GM18951 (cell line): ENCODE measurements around the gene KCNJ12.
"Not testable (repeated sequence)": the region's sequence is repeated elsewhere in the genome, so short reads cannot be mapped to it uniquely, and the experiment has no call there.

Experiments used
- POLR2A ChIP-seq: IDR thresholded peaks from 4 replicates; pipeline ENCODE4 v1.6.1; 2011; ENCODE audit warnings: mild to moderate bottlenecking; ENCODE audit not compliant: insufficient read length, insufficient read depth; ENCODE audit errors: extremely low read depth
- in situ Hi-C: fragments of 300-500 bp; cut with MboI; formaldehyde crosslinking; loops from one replicate; pipeline ENCODE4 v1.12.0; 2022; ENCODE audit warnings: low sequenced_read_pairs, mixed read lengths, inconsistent platforms; ENCODE audit not compliant: unreplicated experiment

The KCNJ12 gene

DNA sequence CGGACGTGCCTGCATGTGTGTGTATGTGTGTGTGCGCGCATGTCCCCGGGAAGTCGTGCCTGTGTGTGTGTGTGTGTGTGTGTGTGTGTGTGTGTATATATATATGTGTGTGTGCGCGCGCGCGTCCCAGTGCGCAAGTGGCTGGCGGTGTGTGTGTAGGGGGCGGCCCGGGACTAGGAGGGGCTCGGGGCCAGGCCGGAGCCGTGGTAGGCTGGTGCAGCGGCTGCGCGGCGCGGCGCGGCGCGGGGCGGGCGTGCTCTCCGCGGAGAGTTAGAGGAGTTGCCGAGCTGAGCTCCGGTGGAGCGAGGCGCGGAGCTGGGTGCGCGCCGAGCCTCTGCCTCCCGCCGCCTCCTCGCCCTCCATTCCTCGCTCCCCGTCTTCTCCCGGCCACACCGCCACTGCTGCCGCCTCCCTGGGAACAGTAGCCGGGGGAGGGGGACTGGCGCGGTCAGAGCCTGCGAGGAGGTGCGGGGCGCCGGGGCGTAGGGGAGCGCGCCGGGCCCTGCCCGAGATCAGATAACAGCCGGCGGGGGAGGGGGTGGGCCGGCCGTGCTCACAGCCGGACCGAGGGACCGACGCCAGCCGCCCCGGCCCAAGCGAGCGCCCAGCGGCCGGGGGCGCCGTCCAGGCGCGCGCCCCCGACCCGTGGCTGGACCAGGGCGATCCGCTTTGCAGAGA, at the start of gene KCNJ12:
Gene KCNJ12, plus strand, starts transcription at position 277 of the 678 bp plus-strand sequence. CDS start 38,986 bp downstream, outside the sequence.
- in situ Hi-C loops, result no loop called here
- TF ChIP-seq POLR2A, result peak; percentile 42

DNA sequence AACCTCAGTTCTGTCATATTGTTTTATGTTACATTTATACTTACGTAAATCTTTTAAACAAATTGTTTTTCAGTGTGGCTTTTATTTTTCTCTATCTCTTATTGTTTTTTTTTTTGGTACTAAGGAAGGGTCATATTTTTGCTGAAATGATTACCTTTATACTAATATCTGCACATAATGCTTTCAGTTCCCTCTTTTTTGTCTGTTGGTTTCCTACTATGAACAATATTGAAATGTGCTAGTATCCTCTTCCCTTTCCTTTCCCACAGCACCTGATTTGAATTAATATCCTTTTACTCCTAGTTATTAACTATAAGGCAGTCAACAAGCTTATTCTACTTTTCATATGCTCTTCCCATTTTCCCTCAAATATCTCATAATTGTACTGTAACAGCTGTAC, 48.2 kb upstream of the KCNJ12 start:
- in situ Hi-C loops, result not testable (repeated sequence)

DNA sequence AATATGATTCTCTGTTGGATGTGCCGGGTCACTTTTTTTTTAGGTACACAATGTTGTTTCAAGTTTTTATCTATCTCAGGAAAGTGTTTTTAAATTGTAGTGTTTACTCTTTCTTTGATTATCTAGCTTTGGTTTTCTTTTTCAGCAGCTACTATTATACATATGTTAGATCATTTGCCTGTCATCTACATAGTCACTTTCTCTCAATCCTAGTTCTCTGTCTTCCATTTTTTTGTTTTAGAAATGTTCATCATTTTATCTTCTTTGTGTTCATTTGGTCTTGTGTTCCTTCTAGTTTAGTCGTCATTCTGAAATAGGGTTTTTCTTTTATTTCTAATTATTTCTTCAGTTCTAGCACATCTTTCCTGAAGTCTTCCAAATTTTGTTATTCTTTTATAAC, 47.4 kb upstream of the KCNJ12 start:
- in situ Hi-C loops, result not testable (repeated sequence)

DNA sequence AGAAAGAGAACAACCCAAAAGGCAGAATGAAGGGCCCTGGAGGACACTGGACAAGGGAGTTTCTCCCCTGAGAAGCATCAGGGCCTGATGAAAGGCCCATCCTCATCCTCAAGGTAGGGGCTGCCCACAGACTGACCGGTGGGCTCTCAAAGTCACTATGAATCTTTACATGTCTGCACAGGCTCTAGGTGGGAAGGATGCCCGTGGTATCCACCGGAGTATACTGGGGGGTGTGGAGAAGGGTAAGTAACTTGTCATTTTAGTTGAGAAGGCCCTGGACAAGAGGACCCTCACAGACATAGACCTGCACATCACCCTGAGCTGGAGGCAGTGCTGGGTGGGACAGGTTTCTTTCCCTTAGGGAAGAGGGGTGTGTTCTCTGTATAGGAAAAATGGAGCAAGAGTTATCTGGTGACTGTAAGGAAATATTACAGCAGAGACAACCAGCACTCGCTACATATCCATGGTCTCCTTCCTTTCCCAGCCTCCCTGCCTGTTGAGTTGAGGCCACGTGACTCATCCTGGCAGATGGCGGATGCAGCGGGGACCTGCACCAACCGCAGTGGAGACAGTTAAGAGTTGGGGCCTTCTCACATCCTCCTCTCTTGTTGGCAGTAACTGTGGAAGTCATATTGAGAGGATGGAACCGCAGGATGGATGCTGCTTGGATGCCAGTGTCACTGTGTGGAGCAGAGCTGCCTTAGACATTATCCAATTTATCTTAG, 45.6 kb upstream of the KCNJ12 start:
- in situ Hi-C loops, result no loop called here

DNA sequence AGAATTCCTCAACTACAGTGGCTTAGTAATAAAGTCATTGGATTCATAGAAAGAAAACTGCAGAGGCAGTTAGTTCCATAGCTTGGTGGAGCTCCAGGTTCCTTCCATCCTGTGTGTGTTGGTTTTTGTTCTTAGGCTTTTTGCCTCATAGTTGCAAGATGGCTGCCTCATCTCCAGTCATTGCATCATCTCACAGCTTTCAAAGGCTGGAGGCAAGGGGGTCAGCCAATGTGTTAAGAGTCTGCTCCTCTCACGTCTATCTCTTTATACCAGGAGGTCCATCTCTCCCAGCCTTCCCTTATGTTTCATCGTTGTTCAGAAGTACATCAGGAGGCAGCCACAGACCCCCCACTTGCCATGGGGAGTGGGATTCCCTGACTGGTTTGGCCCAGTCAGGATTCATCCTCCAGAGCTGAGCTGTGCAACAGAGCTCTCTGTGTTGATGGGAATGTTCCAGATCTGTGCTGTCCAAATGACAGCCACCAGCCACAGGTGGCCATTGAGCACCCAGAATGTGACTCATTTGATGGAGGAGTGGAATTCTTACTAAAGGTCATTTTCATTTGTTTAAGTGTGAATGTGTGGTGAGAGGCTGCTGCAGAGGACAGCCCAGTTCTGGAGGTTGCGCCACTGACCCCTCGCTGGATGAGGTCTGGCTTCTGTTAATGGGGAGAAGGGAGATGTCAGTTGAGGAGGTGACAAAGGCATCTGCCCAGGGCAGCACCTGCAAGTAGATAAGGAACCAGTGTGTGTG, 39.4 kb upstream of the KCNJ12 start:
- in situ Hi-C loops, result not testable (repeated sequence)

More for the DNA sequence above, 45.6 kb upstream of the KCNJ12 start:
- no peak for TF ChIP-seq POLR2A

DNA sequence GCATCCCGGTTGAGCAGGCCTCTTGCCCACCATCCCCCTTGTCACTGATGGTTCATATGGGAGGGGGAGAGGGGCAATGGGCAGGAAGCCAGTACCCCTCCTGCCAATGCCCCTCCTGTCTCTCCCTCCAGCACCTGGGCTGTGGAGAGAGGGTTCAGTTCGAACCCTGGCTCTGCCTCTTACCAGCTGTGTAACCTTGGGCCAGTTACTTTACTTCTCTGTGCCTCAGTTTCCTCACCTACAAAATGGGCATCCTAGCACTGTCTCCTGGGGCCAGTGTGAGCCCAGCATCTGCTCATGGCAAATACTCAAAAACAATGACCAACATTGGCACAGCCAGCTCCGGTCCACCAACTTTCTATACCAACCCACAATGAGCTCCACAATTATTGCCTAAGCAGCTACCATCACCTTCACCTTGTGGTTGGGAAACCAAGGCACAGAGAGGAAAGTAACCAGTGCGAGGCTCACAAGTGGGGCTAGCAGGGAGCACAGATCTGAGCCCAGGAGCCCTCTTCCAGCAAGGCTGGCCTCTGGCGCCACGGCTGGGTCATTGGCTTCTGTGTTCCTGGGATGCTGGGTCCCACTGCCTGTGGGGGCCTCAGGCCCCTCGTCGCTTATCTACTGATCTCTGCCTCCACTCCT, 38.1 kb upstream of the KCNJ12 start:
- in situ Hi-C loops, result not testable (repeated sequence)

DNA sequence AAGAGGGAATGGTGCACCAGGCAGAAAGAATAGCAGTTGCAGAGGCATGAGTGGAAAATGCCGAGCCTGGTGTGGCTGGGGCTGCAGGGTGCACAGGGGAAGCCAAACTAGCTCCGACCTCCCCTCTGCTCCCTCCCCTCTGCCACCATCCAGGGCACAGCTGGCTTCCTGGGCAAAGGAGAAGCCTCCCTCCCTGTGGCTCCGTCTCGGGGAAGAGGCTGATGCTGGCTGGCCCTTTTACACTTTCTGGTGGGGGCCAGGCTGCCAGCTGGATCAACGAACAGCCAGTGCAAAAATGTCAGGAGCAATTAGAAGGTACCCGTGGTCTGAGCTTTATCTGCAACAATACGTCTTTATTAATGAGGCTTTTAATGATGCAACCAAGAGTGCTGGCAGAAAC, 37.1 kb upstream of the KCNJ12 start:
- TF ChIP-seq POLR2A, result no peak
- in situ Hi-C loops, result no loop called here

DNA sequence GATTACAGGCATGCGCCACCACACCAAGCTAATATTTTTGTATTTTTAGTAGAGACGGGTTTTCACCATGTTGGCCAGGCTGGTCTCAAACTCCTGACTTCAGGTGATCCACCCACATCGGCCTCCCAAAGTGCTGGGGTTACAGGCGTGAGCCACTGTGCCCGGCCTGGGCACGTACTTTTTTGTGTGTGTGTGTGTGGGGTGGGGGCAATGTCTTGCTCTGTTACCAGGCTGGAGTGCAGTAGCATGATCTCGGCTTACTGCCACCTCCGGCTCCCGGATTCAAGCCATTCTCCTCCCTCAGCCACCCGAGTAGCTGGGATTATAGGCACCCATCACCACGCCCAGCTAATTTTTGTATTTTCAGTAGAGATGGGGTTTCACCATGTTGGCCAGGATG, 36.6 kb upstream of the KCNJ12 start:
- in situ Hi-C loops, result not testable (repeated sequence)

DNA sequence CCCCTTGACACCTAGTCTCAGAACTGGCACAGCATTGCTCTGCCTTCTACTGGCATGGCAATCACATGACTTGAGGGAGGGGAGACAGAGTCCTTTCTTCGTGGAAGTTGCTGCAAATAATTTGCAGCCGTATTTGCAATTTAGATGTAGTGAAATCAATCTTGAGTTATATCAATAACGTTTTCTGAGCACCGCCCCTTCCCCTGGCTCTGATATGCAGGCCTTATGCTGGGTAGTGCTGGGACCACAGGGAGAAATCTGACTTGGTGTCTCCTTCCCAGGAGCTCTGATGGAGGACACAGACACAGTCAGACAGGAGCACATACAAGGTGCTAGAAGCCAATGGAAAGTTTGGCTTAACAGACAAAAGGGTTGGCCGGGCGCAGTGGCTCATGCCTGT, 35.8 kb upstream of the KCNJ12 start:
- in situ Hi-C loops, result loop anchor here (10.0 kb wide), 1 partner anchor 404 kb away; no protein-coding TSS in a partner anchor

DNA sequence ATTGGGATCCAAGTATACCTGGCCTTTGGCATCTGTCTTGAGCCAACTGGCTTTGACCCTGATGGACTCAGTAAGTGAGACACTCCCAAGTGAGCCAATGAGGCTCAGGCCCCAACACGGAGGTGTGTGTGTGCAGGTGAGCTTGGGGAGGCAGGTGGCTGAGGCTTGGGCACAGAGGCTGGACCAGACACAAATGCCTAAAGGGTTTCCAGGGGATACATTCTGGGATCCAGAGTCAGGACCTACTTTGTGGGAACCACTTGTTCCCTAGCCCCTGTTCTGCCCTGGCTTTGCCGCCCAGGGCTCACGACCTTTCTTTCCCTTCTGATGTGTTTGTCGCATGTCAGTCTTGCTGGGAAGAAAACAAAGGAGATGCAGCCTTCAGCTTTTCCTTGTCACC, 34.9 kb upstream of the KCNJ12 start:
- in situ Hi-C loops, result loop anchor here (10.0 kb wide), 1 partner anchor 404 kb away; no protein-coding TSS in a partner anchor

DNA sequence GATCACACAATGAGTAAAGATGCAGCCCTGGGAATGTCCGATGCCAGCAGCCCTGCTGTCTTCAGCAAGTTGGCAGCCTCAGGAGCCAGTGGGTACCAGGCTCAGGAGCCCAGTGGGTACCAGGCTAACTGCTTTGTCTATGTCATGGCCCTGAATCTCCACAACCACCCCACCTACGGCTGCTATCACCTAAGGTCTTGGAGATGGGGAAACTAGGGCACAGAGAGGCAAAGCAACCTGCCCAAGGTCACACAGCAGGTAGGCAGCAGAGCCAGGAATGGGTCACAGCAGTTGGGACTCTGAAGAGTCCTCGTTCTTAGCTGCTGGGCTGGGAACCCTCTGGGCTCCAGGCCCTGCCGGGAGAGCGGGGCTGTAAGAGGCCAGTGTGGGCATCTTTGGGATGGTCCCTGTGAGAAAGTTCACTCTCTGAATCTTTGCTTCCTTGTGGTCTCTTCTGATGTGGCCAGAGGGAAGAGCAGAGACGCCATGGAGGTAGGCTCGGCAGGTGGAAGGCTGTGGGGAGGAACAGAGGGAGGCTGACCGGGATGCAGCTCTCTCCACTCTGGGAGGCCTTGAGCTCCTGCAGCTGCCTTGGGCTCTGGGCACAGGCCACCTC, 34.1 kb upstream of the KCNJ12 start:
- in situ Hi-C loops, result loop anchor here (10.0 kb wide), 1 partner anchor 403 kb away; no protein-coding TSS in a partner anchor

DNA sequence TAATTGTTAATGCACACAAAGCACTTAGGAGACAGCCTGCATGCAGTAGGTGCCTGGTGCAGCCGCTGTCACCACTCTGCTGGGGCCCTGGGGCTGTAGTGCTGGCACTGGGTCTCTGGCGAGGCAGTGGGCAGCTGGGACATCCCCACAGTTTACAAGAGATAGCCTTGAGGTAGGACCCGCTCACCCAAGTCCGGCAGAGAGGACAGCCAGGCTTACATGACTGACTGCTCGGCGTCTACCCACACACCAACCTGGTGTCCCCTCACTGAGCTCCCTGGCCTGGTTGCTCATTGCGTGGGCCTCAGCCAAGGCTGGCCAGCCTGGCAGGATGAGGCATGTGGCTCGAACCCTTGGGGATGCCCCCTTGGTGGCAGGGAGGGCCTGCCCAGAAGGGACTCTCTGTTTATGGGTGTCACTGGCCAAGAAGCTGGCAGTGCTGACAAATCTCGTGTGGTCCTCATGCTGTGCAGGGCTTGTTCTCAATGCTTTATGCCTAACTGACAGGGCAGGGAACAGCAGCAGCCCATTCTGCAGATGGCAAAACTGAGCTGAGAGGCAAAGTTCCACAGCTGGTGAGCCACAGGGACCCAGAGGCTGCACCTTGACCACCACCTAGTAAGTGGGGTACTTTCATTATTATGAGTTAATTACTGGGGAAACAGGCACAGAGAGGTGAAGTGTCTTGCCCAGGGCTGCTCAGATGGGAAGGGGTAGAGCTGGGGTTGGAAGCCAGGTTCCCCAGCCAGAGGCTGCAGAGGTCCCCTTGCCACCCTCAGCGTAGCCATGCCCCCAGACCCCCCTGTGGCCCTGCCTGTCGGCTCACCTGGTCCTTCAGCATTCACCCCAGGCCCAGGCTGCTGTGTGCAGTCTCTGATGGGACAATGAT, 32.9 kb upstream of the KCNJ12 start:
- in situ Hi-C loops, result loop anchor here (10.0 kb wide), 1 partner anchor 401 kb away; no protein-coding TSS in a partner anchor

DNA sequence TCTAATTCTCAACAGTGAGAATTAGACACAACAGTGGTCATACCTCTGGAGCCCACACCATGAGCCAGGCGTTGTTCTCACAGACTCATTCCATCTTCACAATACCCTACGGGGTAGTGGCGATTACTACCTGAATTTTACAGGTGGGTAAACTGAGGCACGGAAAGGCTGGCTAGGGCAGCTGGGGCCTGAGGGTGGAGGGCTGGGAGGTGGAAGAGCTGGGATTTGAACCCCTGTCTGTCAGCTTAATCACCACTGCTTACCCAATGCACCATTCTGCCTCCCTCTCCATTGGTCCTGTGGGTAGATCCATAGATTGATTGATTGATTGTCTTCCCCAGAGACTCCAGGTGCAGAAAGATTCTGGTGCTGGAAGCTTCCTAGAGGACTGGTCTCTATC, 31.4 kb upstream of the KCNJ12 start:
- in situ Hi-C loops, result loop anchor here (10.0 kb wide), 1 partner anchor 400 kb away; no protein-coding TSS in a partner anchor
